Panc1 (cell line): ENCODE results near the gene EDN2. TPM values are rescaled to one million over a fixed set of nuclear protein-coding genes. Genes with fewer than 3 reads are reported as not detected.

Experiments used
- ATAC-seq: fragments of 200-7000 bp; cut with Tn5 transposase; 2 replicates; pipeline ENCODE4 v1.9.1; 2020; ENCODE audit warnings: mild to moderate bottlenecking, moderate library complexity
- BruUV-seq: library from RNA; stranded (reverse); fragments of 400-500 nt; replicated peaks from 2 replicates; lab custom pipeline; 2021; lab: Mats Ljungman, UMichigan
- CTCF ChIA-PET: fragments of 300-600 bp; sonication (Branson Sonifier 250); formaldehyde crosslinking; loops from one replicate; lab custom pipeline; 2022; ENCODE audit warnings: antibody characterized with exemption; lab: Charles Lee
- POLR2A ChIA-PET: fragments of 300-600 bp; sonication (Branson Sonifier 250); formaldehyde crosslinking; loops from one replicate; lab custom pipeline; 2022; ENCODE audit warnings: antibody characterized with exemption; lab: Charles Lee
- DNase-seq: peaks from one replicate; pipeline ENCODE4 v3.0.0-alpha.2; 2010; ENCODE audit warnings: low read depth, low spot score
- H3K27ac ChIP-seq: 2 replicates; pipeline ENCODE4 v1.5.1; 2011; ENCODE audit warnings: mild to moderate bottlenecking, low read length, inconsistent platforms
- H3K27me3 ChIP-seq: fragments of 200-500 bp; sonication (Bioruptor generic); 2 replicates; pipeline ENCODE4 v1.6.0; 2014; ENCODE audit warnings: low read length, inconsistent platforms; ENCODE audit not compliant: control insufficient read depth, insufficient read depth
- H3K36me3 ChIP-seq: fragments of 200-500 bp; sonication (Bioruptor generic); 2 replicates; pipeline ENCODE4 v1.5.1; 2014; ENCODE audit warnings: inconsistent platforms, mild to moderate bottlenecking, low read length, moderate library complexity; ENCODE audit not compliant: control insufficient read depth, insufficient read depth
- H3K4me1 ChIP-seq: 2 replicates; pipeline ENCODE4 v1.5.1; 2011; ENCODE audit warnings: inconsistent platforms, mild to moderate bottlenecking, low read length, moderate library complexity; ENCODE audit not compliant: control insufficient read depth, insufficient read depth
- H3K4me3 ChIP-seq, 2 experiments: 2 replicates each; pipeline ENCODE4 v1.5.1; 2011 to 2012; ENCODE audit warnings: low read depth in 2 of 2, low read length in 2 of 2, mild to moderate bottlenecking in 2 of 2, inconsistent platforms in 1 of 2, moderate library complexity in 1 of 2
- H3K9me3 ChIP-seq: fragments of 200-500 bp; sonication (Bioruptor generic); 2 replicates; pipeline ENCODE4 v1.5.1; 2014; ENCODE audit warnings: low read depth, mild to moderate bottlenecking, inconsistent platforms, low read length, moderate library complexity; ENCODE audit not compliant: control insufficient read depth, insufficient read depth
- POLR2AphosphoS5 ChIP-seq: IDR thresholded peaks from 2 replicates; pipeline ENCODE4 v1.6.1; 2012; ENCODE audit warnings: mild to moderate bottlenecking, low read depth, low read length, moderate library complexity
- SIN3A ChIP-seq: IDR thresholded peaks from 2 replicates; pipeline ENCODE4 v1.6.1; 2012; ENCODE audit warnings: low read depth, mild to moderate bottlenecking, low read length, moderate library complexity, borderline replicate concordance; ENCODE audit not compliant: insufficient read depth
- TCF7L2 ChIP-seq: IDR thresholded peaks from 2 replicates; pipeline ENCODE4 v1.6.1; 2011; ENCODE audit warnings: mild to moderate bottlenecking, low read depth, low read length, inconsistent platforms
- in situ Hi-C: cut with HindIII; loops from 2 replicates; pipeline ENCODE4 v1.10.0; 2016; ENCODE audit warnings: low sequenced_read_pairs, low pct_unique_long_range_greater_than_20kb
- intact Hi-C: fragments of 100-400 bp; cut with micrococcal nuclease; formaldehyde crosslinking; loops from one replicate; pipeline ENCODE4 v1.10.0; 2022; ENCODE audit not compliant: unreplicated experiment
- total RNA-seq: library from RNA; stranded (reverse); gene quantifications from one replicate; pipeline ENCODE4 v1.2.1, GENCODE V29; 2021; ENCODE audit not compliant: unreplicated experiment
- TF ChIP-seq, protein P1 (sequence below), 2 experiments: IDR thresholded peaks; 2 replicates each; pipeline ENCODE4 v1.6.1; 2011 to 2012; ENCODE audit warnings: low read depth in 2 of 2, control low read depth in 1 of 2, low read length in 1 of 2, mild to moderate bottlenecking in 1 of 2, moderate library complexity in 1 of 2; ENCODE audit not compliant: insufficient read depth in 1 of 2
- TF ChIP-seq, protein P2 (sequence below): fragments of 450-650 bp; IDR thresholded peaks from 2 replicates; pipeline ENCODE4 v1.5.1; 2017; ENCODE audit warnings: mild to moderate bottlenecking

The EDN2 gene
- total RNA-seq, 1 experiment from 2014 or later: not detected

DNA sequence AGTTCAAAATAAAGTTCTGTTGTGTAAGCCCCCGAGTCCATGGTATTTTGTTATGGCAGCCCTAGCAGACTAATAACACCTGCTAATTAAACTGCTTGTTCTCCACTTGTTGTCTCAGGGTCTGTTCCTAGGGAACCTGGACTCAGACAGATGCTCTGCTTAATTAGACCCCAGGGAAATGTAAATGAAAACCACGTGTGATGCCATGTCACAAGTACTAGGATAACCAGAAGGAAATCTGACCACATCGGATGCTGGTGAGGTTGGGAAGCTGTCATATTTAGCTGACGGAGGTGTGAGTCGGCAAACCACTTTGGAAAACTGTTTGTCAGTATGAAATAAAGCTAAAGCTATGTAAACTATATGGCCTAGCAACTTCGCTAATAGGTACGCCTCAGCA lies 19.6 kb downstream of the EDN2 start:
- Histone ChIP-seq H3K27me3 (no peaks in the 10 kb centered on the region), H3K4me3 (no peak overlapping the region), H3K27ac (no peak overlapping the region), H3K36me3 (no peaks in the 10 kb centered on the region), H3K9me3 (no peaks in the 10 kb centered on the region), H3K4me1 (no peaks in the 10 kb centered on the region)
- no TSS peak for BruUV-seq
- ChIA-PET CTCF (no interaction called here), POLR2A (no interaction called here)
- intact Hi-C loops (no loop called here), in situ Hi-C loops (no loop called here)
- DNase-seq (no peak), ATAC-seq (no peak)
- TF ChIP-seq SIN3A (no peak), POLR2AphosphoS5 (no peak), TCF7L2 (no peak)
- TF ChIP-seq, protein P1, sequence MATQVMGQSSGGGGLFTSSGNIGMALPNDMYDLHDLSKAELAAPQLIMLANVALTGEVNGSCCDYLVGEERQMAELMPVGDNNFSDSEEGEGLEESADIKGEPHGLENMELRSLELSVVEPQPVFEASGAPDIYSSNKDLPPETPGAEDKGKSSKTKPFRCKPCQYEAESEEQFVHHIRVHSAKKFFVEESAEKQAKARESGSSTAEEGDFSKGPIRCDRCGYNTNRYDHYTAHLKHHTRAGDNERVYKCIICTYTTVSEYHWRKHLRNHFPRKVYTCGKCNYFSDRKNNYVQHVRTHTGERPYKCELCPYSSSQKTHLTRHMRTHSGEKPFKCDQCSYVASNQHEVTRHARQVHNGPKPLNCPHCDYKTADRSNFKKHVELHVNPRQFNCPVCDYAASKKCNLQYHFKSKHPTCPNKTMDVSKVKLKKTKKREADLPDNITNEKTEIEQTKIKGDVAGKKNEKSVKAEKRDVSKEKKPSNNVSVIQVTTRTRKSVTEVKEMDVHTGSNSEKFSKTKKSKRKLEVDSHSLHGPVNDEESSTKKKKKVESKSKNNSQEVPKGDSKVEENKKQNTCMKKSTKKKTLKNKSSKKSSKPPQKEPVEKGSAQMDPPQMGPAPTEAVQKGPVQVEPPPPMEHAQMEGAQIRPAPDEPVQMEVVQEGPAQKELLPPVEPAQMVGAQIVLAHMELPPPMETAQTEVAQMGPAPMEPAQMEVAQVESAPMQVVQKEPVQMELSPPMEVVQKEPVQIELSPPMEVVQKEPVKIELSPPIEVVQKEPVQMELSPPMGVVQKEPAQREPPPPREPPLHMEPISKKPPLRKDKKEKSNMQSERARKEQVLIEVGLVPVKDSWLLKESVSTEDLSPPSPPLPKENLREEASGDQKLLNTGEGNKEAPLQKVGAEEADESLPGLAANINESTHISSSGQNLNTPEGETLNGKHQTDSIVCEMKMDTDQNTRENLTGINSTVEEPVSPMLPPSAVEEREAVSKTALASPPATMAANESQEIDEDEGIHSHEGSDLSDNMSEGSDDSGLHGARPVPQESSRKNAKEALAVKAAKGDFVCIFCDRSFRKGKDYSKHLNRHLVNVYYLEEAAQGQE (IDR thresholded peaks at IDR 0.05; ENCODE audit: insufficient read depth in 1 of 2, low read depth in 2 of 2, low read length in 1 of 2): no peak
- TF ChIP-seq, protein P2, sequence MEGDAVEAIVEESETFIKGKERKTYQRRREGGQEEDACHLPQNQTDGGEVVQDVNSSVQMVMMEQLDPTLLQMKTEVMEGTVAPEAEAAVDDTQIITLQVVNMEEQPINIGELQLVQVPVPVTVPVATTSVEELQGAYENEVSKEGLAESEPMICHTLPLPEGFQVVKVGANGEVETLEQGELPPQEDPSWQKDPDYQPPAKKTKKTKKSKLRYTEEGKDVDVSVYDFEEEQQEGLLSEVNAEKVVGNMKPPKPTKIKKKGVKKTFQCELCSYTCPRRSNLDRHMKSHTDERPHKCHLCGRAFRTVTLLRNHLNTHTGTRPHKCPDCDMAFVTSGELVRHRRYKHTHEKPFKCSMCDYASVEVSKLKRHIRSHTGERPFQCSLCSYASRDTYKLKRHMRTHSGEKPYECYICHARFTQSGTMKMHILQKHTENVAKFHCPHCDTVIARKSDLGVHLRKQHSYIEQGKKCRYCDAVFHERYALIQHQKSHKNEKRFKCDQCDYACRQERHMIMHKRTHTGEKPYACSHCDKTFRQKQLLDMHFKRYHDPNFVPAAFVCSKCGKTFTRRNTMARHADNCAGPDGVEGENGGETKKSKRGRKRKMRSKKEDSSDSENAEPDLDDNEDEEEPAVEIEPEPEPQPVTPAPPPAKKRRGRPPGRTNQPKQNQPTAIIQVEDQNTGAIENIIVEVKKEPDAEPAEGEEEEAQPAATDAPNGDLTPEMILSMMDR: no peak

DNA sequence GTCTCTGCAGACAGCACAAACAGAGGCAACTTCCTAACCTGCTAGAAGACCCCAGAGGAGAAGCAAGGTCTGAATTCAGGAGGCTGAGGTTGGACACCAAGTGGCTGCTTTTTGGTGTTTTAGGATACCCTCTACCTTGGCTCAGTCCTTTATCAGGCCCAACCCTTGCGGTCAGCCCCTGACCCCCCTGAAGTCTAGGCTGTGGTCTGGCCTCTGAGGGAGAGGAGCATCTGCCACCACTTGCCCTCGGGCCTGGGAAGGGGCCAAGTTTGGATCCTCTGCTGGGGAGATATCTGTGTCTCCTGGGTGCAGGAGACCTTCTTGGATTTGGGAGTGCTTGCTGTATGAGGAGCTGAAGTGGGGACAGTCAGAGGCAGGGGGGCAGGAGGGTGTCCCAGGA lies 21.0 kb downstream of the EDN2 start:
- ATAC-seq (no peak), DNase-seq (no peak)
- CTCF ChIA-PET: no interaction called here
- H3K4me1 ChIP-seq: no peaks in the 10 kb centered on the region
- no peaks in the 10 kb centered on the region for H3K27me3 ChIP-seq
- in situ Hi-C loops (no loop called here), intact Hi-C loops (no loop called here)
- no peak overlapping the region for H3K27ac ChIP-seq
- no TSS peak for BruUV-seq
- H3K36me3 ChIP-seq: no peaks in the 10 kb centered on the region
- TF ChIP-seq, protein P2: no peak
- TF ChIP-seq POLR2AphosphoS5: no peak
- TF ChIP-seq, protein P1 (IDR thresholded peaks at IDR 0.05; ENCODE audit: insufficient read depth in 1 of 2, low read depth in 2 of 2, low read length in 1 of 2): no peak
- TF ChIP-seq SIN3A: no peak
- TF ChIP-seq TCF7L2: no peak
- POLR2A ChIA-PET: no interaction called here
- no peak overlapping the region for H3K4me3 ChIP-seq
- no peaks in the 10 kb centered on the region for H3K9me3 ChIP-seq
